A549 (cell line): Measurements from ENCODE around the gene MORN4. TPM values are rescaled to one million over a fixed set of nuclear protein-coding genes. Genes with fewer than 3 reads are reported as not detected.

Experiments used
- ATAC-seq, 2 experiments: fragments of 200-7000 bp in 1 of 2; fragments of >200 bp in 1 of 2; cut with Nextera tagmentation in 1 of 2; cut with Tn5 transposase in 1 of 2; 3 replicates each; pipeline versions ENCODE4 v1.8.0 to v1.9.1; 2018 to 2020; ENCODE audit warnings: mild to moderate bottlenecking in 1 of 2, moderate library complexity in 1 of 2
- CTCF ChIA-PET: fragments of 300-600 bp; sonication (Branson Sonifier 250); formaldehyde crosslinking; extraction: SDS; loops from one replicate; lab custom pipeline; 2021; ENCODE audit warnings: antibody characterized with exemption, inconsistent platforms; lab: Yijun Ruan, JAX
- POLR2A ChIA-PET: fragments of 350-600 bp; formaldehyde crosslinking; extraction: SDS; loops from one replicate; lab custom pipeline; 2021; ENCODE audit warnings: antibody characterized with exemption, inconsistent platforms; lab: Yijun Ruan, JAX
- DNase-seq, 2 experiments: peaks; one replicate each; pipeline versions ENCODE4 v3.0.0 to v3.0.0-alpha.2; 2011 to 2016; ENCODE audit warnings: low read depth in 1 of 2, low spot score in 1 of 2
- FAIRE-seq: peaks from 2 replicates; lab custom pipeline; 2011; peaks lifted over from hg19 to GRCh38; lab: Jason Lieb, UNC
- H3K27ac ChIP-seq, 2 experiments: fragments of >200 bp; sonication (Bioruptor Twin); formaldehyde crosslinking; 3 replicates each; pipeline ENCODE4 v1.5.1; 2016 to 2017
- H3K4me1 ChIP-seq: fragments of >200 bp; sonication (Bioruptor Twin); formaldehyde crosslinking; 3 replicates; pipeline ENCODE4 v1.6.1; 2016
- H3K4me2 ChIP-seq: fragments of >200 bp; sonication (Bioruptor Twin); formaldehyde crosslinking; 3 replicates; pipeline ENCODE4 v1.6.1; 2016
- H3K4me3 ChIP-seq: fragments of >200 bp; sonication (Bioruptor Twin); formaldehyde crosslinking; 3 replicates; pipeline ENCODE4 v1.5.1; 2016
- H3K9me3 ChIP-seq: fragments of >200 bp; sonication (Bioruptor Twin); formaldehyde crosslinking; 3 replicates; pipeline ENCODE4 v1.6.1; 2016
- CBX2 ChIP-seq: fragments of 200-600 bp; sonication (generic); IDR thresholded peaks from 2 replicates; pipeline ENCODE4 v1.6.1; 2016; ENCODE audit warnings: low read depth, mild to moderate bottlenecking, borderline replicate concordance
- CBX8 ChIP-seq: fragments of 200-600 bp; sonication (generic); IDR thresholded peaks from 2 replicates; pipeline ENCODE4 v1.6.1; 2016
- CHD4 ChIP-seq: fragments of 200-600 bp; sonication (generic); IDR thresholded peaks from 2 replicates; pipeline ENCODE4 v1.6.1; 2016; ENCODE audit warnings: antibody characterized with exemption, mild to moderate bottlenecking, borderline replicate concordance
- CTCF ChIP-seq: fragments of >200 bp; sonication (Bioruptor Twin); formaldehyde crosslinking; IDR thresholded peaks from 3 replicates; pipeline ENCODE4 v1.5.1; 2016
- E2F6 ChIP-seq: IDR thresholded peaks from 2 replicates; pipeline ENCODE4 v1.6.1; 2012; ENCODE audit warnings: low read depth, borderline replicate concordance
- ELK1 ChIP-seq: fragments of 150-350 bp; IDR thresholded peaks from 2 replicates; pipeline ENCODE4 v1.6.1; 2014; ENCODE audit warnings: low read depth, mild to moderate bottlenecking, low read length
- ESRRA ChIP-seq: fragments of 150-350 bp; IDR thresholded peaks from 2 replicates; pipeline ENCODE4 v1.6.1; 2014; ENCODE audit warnings: mild to moderate bottlenecking, low read length, borderline replicate concordance
- FOSB ChIP-seq: fragments of 250-450 bp; sonication (Bioruptor Pico); IDR thresholded peaks from 2 replicates; pipeline ENCODE4 v1.5.0; 2020; ENCODE audit warnings: mild to moderate bottlenecking, moderate library complexity
- HOXA7 ChIP-seq: fragments of 250-450 bp; sonication (Bioruptor Pico); IDR thresholded peaks from 2 replicates; pipeline ENCODE4 v1.5.0; 2020; ENCODE audit warnings: mild to moderate bottlenecking, moderate library complexity
- JUN ChIP-seq, 2 experiments: fragments of >200 bp; sonication (Bioruptor Twin); formaldehyde crosslinking; IDR thresholded peaks; 2 replicates in 1 of 2; 3 replicates in 1 of 2; pipeline ENCODE4 v1.6.1; 2016 to 2017
- JUNB ChIP-seq: fragments of >200 bp; sonication (Bioruptor Twin); formaldehyde crosslinking; IDR thresholded peaks from 2 replicates; pipeline ENCODE4 v1.6.1; 2016
- KDM5A ChIP-seq: fragments of 200-600 bp; sonication (generic); IDR thresholded peaks from 2 replicates; pipeline ENCODE4 v1.6.1; 2016; ENCODE audit warnings: antibody characterized with exemption, mild to moderate bottlenecking
- MAZ ChIP-seq: fragments of 150-350 bp; IDR thresholded peaks from 2 replicates; pipeline ENCODE4 v1.6.1; 2014; ENCODE audit warnings: antibody characterized with exemption, low read depth, low read length, borderline replicate concordance
- NFE2L2 ChIP-seq: fragments of 150-350 bp; conservative IDR thresholded peaks from 2 replicates; pipeline ENCODE4 v1.6.1; 2014; ENCODE audit warnings: low read length
- PBX3 ChIP-seq: IDR thresholded peaks from 2 replicates; pipeline ENCODE4 v1.6.1; 2012
- PHF8 ChIP-seq: fragments of 200-600 bp; sonication (generic); IDR thresholded peaks from 2 replicates; pipeline ENCODE4 v1.6.1; 2016; ENCODE audit warnings: low read depth, mild to moderate bottlenecking, antibody characterized with exemption, moderate library complexity, borderline replicate concordance
- POLR2AphosphoS2 ChIP-seq: conservative IDR thresholded peaks from 2 replicates; pipeline ENCODE4 v1.6.1; 2012; ENCODE audit warnings: low read length, improper control_type of control experiment, inconsistent platforms
- RAD21 ChIP-seq, 2 experiments: fragments of >200 bp in 1 of 2; sonication (Bioruptor Twin) in 1 of 2; formaldehyde crosslinking in 1 of 2; IDR thresholded peaks in 1 of 2; conservative IDR thresholded peaks in 1 of 2; 2 replicates in 1 of 2; 3 replicates in 1 of 2; pipeline ENCODE4 v1.6.1; 2012 to 2018; ENCODE audit warnings: inconsistent platforms in 1 of 2
- RCOR1 ChIP-seq: fragments of 150-350 bp; IDR thresholded peaks from 2 replicates; pipeline ENCODE4 v1.6.1; 2014; ENCODE audit warnings: antibody characterized with exemption, low read length, low read depth
- RFX5 ChIP-seq: fragments of 450-650 bp; IDR thresholded peaks from 2 replicates; pipeline ENCODE4 v1.7.1; 2014; ENCODE audit warnings: antibody characterized with exemption, mild to moderate bottlenecking, moderate library complexity
- SMC3 ChIP-seq: fragments of >200 bp; sonication (Bioruptor Twin); formaldehyde crosslinking; IDR thresholded peaks from 3 replicates; pipeline ENCODE4 v1.6.1; 2018; ENCODE audit warnings: inconsistent platforms
- SREBF2 ChIP-seq: fragments of 450-650 bp; IDR thresholded peaks from 2 replicates; pipeline ENCODE4 v1.6.1; 2014; ENCODE audit warnings: mild to moderate bottlenecking, moderate library complexity
- TFCP2L1 ChIP-seq: fragments of 250-450 bp; sonication (Bioruptor Pico); IDR thresholded peaks from 2 replicates; pipeline ENCODE4 v1.5.0; 2021; ENCODE audit warnings: mild to moderate bottlenecking
- ZC3H11A ChIP-seq: fragments of 450-650 bp; IDR thresholded peaks from 2 replicates; pipeline ENCODE4 v1.6.1; 2014; ENCODE audit warnings: antibody characterized with exemption, mild to moderate bottlenecking
- ZSCAN20 ChIP-seq: fragments of 250-450 bp; sonication (Bioruptor Pico); IDR thresholded peaks from 2 replicates; pipeline ENCODE4 v1.8.0; 2022; ENCODE audit warnings: mild to moderate bottlenecking, moderate library complexity
- WGBS: methylation state at CpG from one replicate; pipeline ENCODE4 v1.1.6; 2017; ENCODE audit errors: missing lambda C conversion rate; 5-methylcytosine and 5-hydroxymethylcytosine counted together
- polyA plus RNA-seq, 4 experiments: library from polyadenylated mRNA; depleted of rRNA in 3 of 4; stranded (reverse); fragments of >200 nt; fragmentation: RNase III in 1 of 4; extraction: RNeasy Plus Mini Kit Qiagen cat#74134 plus additional on column Dnase treatment in 1 of 4; gene quantifications; 2 replicates in 3 of 4; 3 replicates in 1 of 4; pipeline ENCODE4 v1.2.3, GENCODE V29; 2011 to 2017
- TF ChIP-seq, protein P1 (sequence below): fragments of >200 bp; sonication (Bioruptor Twin); formaldehyde crosslinking; IDR thresholded peaks from 3 replicates; pipeline ENCODE4 v1.6.1; 2016
- TF ChIP-seq, protein P2 (sequence below): IDR thresholded peaks from 2 replicates; pipeline ENCODE4 v1.6.1; 2012

The MORN4 gene
- polyA plus RNA-seq, 2 of the 4 experiments (the other 2 are of a cell fraction) = 8.9 to 13.8 TPM

- Histone ChIP-seq H3K9me3 (no peaks in the 10 kb centered on the region), H3K4me3 (no peak overlapping the region), H3K4me1 (peaks cover 26% of the 10 kb centered on the region), H3K27ac (peak overlapping the region in 1 of 2 experiments; percentile 38; a peak in 1 of 6 replicates), H3K4me2 (no peak overlapping the region)
- FAIRE-seq (no peak), DNase-seq (peak; percentile 77 to 83), ATAC-seq (peak; percentile 57 to 74)
- WGBS = 86% methylated on average over 2 of the region's 2 CpGs
- ChIA-PET POLR2A (interaction anchor here (0.6 to 1.3 kb wide), 2 partner anchors 10 to 37 kb away, joined by 3 to 5 read pairs; partner anchors contain the start of gene AVPI1), CTCF (interaction anchor here (0.6 to 37.6 kb wide), 22 partner anchors 10 to 1701 kb away, joined by 3 to 1127 read pairs (median 4); partner anchors contain the start of genes ANKRD2, AVPI1, MARVELD1 and ZFYVE27)
- TF ChIP-seq E2F6 = no peak
- TF ChIP-seq SMC3 = peak; percentile 81
- TF ChIP-seq ZSCAN20 (CRISPR knock-in tag) = no peak
- no peak for TF ChIP-seq CHD4
- TF ChIP-seq, protein P1, sequence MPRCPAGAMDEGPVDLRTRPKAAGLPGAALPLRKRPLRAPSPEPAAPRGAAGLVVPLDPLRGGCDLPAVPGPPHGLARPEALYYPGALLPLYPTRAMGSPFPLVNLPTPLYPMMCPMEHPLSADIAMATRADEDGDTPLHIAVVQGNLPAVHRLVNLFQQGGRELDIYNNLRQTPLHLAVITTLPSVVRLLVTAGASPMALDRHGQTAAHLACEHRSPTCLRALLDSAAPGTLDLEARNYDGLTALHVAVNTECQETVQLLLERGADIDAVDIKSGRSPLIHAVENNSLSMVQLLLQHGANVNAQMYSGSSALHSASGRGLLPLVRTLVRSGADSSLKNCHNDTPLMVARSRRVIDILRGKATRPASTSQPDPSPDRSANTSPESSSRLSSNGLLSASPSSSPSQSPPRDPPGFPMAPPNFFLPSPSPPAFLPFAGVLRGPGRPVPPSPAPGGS = no peak
- TF ChIP-seq JUN (IDR thresholded peaks at IDR 0.05) = no peak
- peak; percentile 87 for TF ChIP-seq RAD21 (conservative IDR thresholded peaks at IDR 0.05 in 1 of 2, IDR thresholded peaks at IDR 0.05 in 1 of 2)
- no peak for TF ChIP-seq RCOR1
- TF ChIP-seq JUNB = no peak
- TF ChIP-seq PBX3 = no peak
- peak; percentile 21; the same call in 1 of the 2 replicates for TF ChIP-seq ZC3H11A
- no peak for TF ChIP-seq KDM5A
- TF ChIP-seq CTCF = peak; percentile 91
- TF ChIP-seq PHF8 = no peak
- TF ChIP-seq HOXA7 = peak; percentile 63; the same call in 1 of the 2 replicates
- TF ChIP-seq CBX8 = no peak
- TF ChIP-seq RFX5 = no peak
- TF ChIP-seq MAZ = no peak
- no peak for TF ChIP-seq CBX2
- no peak for TF ChIP-seq SREBF2
- TF ChIP-seq FOSB (CRISPR knock-in tag) = no peak
- TF ChIP-seq ELK1 = no peak
- TF ChIP-seq NFE2L2 = no peak
- TF ChIP-seq, protein P2, sequence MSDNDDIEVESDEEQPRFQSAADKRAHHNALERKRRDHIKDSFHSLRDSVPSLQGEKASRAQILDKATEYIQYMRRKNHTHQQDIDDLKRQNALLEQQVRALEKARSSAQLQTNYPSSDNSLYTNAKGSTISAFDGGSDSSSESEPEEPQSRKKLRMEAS = no peak
- TF ChIP-seq POLR2AphosphoS2 = 0 out of 2 replicates have a peak, but pooled peaks have one; percentile 42
- TF ChIP-seq ESRRA = no peak
- no peak for TF ChIP-seq TFCP2L1 (CRISPR knock-in tag)
Observed at GRCh38 chr10:97676770-97677581, 43.7 kb upstream of the MORN4 start.
